NCI-H345 treated with DMSO at 0.1 percent for 48 hours (cell line): ENCODE data around the gene MT4.

Experiments used
- DNase-seq: peaks from one replicate; lab custom pipeline; 2025; ENCODE audit not compliant: unreplicated experiment; lab: John Stamatoyannopoulos, UW

The MT4 gene

DNA sequence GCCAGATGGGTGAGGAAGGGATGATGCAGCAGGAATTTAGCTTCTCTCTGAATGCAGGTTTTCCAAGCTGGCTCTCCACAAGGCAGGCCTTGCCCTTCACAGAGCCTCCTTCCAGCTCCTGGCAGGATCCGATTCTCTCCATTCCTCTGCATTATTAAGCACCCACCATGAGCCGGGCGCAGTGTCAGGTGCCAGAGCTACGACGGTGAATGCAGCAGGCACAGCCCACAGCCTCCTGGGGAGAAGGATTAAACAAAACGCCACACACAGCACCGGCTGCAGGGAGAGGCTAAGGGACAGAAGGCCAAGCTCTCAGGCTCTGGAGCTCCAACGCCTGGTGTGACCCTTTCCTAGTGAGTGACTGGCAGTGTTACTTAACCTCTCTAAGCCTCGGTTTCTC is 36.5 kb downstream of the MT4 start:
- no peak for DNase-seq

DNA sequence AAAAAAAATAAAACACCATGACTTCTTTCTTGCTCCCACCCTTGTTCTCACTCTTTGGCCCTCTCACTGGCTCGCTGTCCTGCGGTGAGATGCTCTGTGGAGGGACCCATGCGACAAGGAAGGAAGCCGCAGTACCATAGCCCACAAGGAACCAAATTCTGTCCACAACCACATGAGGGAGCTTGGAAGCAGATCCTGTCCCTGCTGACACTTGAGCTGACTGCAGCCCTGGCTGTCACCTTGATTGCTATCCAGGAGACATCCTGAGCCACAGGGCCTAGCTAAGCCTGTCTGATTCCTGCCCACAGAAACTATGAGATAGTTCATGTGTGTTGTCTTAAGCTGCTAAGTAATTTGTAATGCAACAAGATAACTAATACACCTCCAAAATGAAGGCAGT is 38.7 kb downstream of the MT4 start:
- no peak for DNase-seq

DNA sequence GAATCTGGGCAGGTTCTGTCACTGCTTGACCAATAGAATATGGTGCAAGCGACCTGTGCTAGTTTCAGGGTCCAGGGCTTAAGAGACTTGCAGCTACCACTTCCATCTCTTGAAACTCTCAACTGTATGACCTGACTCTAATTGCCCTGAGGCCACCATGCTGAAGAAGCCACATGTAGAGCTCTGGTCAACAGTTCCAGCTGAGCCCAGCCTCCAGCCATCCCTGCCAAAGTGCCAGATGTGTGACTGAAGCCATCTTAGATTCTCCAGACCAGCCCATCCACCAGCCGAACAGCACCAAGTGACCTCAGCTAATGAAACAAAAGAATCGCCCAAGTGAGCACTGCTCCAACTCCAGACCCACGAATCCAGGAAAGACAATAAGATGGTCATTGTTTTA is 40.1 kb downstream of the MT4 start:
- DNase-seq: no peak

DNA sequence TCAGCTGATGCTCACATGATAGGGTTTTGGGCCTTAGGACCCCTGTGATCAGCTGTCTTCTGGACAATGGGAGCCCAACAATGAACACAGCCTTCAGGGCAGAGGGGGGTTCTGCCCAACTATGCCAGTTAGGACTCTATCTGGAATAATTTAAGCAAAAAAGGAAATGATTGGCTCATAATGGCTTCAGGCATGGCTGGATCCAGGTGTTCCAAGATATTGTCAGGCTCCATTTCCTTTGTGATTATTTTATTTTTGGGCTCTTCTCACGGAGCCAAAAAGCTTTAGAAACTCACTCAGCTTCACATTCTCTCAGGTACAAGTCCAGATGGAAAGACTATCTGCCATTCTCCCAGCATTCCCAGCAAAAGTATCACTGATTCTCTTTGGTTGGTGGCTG is 40.6 kb downstream of the MT4 start:
- no peak for DNase-seq

DNA sequence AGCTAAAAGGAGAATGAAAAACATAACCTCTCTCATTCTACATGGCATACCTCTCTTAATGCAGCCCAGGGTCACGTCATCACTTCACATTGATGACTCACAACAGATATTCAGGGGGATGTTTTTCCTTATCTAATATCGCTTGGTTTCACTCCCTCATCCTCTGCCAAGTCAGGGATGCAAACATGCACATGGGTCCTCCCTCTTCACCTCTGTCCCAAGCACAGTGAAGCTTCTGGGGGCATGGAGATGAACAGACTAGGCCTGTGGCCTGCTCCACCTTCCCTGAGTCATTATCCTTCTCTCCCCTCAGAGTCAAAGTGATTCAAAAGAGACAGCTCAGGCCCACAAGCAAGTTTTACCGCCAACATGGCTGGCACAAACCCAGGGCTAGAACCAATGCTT is 41.2 kb downstream of the MT4 start:
- DNase-seq: no peak

DNA sequence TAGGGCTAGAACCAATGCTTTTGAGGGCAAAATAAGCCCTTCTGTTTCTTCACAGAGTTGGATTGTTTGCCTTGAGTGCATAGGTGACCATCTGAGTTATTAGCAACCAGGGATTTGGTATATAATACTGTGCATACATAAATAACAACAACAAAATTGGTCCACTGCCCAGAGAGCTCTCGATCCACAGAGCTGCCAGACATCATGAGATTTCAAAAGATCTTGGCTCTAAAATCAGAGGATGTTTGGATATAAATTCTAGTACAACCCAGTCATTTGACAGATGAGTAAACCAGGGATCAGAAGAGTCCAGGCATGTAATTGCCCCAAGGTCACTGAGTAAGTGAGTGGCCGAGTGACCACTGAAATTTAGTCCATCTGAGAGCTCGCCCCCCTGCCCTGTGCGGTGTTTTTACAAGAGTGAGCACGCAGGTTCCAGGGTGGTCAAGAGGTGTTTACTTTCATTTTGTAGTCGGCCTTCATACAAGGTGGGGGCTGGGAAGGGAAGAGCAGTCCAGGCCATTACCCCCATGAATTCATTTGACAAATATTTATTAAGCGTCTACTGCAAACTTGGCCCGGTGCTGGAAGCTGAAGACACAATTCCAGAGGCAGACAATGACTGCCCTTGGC is 41.7 kb downstream of the MT4 start:
- DNase-seq: no peak

DNA sequence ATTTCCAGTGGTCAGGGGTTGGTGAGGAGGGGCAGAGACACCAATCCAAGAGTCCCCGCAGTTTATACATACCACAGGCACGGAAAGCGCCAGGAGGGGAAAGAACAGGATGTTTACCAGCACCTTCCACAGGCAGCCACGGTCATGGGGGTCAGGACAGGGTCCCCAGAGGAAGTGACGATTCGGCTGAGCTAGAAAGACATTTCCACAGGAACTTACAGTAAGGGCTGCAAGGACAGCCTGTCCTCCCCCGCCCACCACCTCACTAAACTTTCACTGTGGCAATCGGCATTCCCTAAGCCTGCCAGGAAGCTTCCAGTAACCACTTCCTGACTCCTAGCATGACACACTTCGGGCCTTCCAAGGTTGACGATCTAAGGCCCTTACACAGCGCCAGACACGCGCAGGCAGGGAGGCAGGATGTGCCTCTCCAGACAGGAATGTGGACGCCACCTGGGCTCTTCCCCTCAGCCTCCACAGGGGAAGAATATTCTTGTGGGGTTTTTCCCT is 42.3 kb downstream of the MT4 start:
- DNase-seq: no peak

DNA sequence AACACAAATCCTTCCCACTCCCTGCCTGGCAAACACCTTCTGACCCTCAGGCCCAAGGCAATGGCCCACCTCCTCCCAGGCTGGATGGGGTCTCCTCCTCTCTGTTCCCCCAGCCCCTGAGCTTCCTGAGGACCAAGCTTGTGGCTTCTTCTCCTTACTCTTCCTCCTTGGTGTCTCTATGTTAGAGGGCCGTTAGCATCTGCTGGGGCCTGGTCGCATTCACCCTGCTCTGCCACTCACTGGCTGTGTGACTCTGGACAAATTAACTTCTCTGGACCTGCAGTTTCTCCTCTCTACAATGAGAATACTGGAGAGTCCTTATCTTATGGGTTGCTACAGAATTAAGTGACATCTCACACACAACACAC is 42.8 kb downstream of the MT4 start:
- DNase-seq: no peak

DNA sequence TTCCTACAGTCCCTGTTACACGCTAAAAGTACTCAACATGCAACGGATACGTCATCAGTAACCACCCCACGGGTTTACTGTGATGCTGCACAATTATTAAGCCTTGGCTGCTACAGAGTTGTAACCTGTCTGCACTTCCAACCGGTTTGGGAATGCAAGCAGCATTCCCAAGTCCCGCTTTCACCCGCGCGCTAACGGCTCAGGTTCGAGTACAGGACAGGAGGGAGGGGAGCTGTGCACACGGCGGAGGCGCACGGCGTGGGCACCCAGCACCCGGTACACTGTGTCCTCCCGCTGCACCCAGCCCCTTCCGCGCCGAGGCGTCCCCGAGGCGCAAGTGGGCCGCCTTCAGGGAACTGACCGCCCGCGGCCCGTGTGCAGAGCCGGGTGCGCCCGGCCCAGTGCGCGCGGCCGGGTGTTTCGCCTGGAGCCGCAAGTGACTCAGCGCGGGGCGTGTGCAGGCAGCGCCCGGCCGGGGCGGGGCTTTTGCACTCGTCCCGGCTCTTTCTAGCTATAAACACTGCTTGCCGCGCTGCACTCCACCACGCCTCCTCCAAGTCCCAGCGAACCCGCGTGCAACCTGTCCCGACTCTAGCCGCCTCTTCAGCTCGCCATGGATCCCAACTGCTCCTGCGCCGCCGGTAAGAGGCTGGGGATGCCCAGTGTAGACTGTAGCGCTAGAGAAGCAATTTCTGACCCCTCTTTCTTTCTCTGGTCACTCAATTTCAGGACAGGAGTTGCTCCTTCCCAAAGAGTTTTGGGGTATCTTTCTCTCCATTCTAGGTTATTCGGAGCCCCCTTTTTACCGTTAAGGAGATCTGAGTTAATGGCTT is 43.4 kb downstream of the MT4 start, which contains the start of gene MT2A:
Gene MT2A, plus strand, starts transcription at position 542 of the 833 bp plus-strand sequence. Its CDS starts 72 bp downstream, at position 614.
- peak; percentile 84 for DNase-seq

DNA sequence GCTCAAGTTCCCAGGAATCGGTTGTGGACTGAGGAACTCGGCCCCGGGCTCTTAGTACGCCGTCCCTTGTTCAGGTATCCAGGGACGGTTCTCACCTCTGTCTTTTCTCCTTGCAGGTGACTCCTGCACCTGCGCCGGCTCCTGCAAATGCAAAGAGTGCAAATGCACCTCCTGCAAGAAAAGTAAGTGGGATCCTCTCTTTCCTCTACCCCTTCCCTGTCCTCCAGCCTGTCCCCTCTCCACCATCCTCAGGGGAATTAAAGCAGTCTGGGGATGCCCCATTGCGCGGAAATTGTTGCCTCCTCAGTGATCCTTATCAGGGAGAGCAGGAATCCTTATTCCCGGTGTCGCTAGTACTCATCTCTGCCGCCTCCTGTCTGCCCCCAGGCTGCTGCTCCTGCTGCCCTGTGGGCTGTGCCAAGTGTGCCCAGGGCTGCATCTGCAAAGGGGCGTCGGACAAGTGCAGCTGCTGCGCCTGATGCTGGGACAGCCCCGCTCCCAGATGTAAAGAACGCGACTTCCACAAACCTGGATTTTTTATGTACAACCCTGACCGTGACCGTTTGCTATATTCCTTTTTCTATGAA is 44.1 kb downstream of the MT4 start:
- DNase-seq: no peak

DNA sequence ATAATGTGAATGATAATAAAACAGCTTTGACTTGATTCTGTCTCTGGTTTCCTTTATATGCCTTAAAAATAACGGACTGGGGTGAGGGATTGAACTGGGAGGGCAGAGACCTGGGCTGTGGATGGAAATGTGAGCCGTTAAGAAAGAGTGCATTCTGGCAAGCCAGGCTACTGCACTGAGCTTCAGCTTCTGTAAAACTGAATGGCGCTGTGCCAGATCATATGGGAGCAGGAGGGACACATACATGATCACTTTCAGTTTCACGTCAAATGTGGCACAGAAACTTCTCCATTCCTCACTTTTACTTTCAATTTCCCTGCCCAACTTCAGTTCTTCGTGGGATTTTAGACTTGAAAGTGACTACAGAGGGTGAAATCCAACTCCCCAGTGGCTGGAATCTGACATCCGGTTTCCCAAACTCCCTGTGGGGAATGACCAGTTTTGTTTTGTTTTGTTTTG is 44.6 kb downstream of the MT4 start:
- no peak for DNase-seq

DNA sequence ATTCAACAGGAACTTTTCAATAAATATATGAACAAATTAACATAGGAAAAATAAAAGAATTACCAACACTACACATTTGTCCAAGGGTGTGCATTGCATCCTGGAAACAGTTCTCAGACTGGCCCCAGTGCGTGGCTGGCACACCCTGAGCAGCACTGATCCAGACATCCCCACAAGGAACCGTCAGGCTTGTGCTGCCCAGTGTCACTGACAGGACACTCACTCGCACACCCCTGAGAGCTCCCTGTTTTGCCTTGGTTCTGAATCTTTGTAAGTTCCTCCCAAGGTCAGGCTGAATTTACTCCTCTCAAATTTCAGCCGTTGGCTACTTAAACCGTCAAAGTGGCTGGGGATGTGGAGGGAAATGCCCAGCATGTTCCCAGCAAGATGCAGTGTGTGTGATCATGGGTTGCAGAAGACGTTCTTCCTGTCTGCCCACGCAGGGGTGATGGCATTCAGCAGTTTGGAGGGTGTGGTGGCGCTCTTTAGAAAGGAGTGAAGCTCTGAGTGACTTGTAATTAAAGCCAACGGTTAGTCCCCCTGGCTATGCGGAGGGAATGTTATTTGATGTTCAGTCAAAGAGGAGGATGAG is 45.2 kb downstream of the MT4 start:
- DNase-seq: no peak

DNA sequence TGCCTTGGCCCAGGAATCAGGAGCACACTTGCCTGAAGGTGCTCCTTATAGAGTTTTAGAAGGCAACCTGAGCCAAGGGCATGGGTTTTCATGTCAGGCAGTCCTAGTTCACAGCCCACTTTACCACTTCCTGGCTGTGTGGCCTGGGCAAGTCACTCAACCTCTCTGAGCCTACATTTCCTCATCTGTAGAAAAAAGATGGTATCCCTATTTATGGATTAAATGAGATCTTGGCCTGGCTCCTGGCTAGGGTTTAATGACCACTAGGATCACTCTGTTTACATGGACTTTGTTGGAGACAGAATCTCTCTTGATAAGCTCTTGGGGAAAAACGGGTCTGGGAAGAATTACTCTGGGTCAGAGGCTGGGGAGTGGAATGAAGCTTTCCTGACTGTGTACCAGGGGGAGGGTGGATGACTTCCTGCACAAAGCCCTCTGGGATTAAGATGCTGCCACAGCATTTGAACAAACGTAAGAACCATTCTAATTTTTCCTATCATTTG is 45.8 kb downstream of the MT4 start:
- no peak for DNase-seq

DNA sequence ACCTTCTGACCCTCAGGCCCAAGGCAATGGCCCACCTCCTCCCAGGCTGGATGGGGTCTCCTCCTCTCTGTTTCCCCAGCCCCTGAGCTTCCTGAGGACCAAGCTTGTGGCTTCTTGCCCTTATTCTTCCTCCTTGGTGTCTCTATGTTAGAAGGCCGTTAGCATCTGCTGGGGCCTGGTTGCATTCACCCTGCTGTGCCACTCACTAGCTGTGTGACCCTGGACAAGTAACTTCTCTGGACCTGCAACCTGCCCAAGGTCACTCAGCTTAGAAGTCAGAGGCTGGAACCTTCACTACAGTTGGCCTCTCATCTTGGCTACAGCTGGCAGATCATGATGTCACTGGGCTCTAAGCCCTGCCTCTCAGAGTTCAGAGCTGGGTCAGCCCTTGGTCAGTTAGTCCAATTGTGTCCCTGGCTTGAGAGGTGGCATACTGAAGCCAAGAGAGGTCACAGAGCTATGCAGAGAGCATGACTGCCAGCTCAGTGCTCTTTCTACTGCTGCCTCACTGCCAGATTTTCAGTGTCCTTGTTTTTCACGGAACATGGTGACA is 46.5 kb downstream of the MT4 start:
- no peak for DNase-seq

DNA sequence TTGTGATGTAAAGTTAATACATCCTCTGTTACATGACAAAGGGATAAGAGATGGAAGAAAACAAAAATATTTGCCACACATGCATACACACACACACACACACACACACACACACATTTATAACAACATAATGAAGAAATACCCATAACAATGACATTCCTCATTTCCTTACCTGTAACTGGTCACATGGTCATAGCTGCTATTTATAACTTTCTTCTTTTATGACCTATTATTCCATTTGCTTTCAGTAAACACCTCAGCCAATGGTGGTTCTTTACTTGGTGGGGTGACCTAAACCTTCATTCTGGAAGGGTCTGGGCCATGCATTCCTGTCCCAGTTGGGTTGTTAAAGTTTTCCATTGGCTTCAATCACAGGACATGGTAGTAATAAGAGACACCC is 48.8 kb downstream of the MT4 start:
- no peak for DNase-seq

DNA sequence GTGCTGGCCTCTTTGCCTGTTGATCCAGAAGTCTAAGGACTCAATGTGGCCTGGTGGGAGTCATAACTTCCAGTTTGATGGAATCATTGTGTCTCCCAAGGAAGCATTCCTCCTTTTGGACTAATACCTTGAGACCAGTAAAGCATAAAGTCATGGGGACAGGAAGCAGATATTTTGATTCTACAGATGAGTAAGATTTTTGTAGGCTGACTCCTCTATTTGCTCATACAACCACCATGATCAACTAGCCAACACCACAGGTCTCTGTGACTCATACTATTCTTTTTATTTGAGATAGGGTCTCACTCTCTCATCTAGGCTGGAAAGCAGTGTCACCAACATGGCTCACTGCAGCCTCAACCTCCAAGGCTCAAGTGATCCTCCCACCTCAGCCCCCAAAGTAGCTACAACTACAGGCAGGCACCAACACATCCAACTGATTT is 49.7 kb downstream of the MT4 start:
- no peak for DNase-seq

DNA sequence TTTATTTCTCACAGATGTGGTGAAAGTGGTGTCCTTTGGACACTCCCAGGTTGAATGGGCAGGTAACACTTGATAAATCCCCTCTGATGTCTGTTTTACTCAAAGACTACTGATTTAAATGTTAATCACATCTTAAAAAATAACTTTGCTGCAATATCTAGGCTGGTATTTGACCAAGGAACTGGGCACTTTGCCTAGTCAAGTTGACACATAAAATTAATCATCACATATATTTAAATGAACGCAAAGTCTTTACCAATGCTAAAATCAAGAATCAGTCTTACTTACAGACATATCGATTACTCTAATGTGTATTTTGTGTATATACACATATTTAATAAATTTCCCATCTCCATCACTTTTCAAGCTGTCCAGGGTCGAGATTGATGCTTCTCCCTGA is 50.5 kb downstream of the MT4 start:
- DNase-seq: no peak

DNA sequence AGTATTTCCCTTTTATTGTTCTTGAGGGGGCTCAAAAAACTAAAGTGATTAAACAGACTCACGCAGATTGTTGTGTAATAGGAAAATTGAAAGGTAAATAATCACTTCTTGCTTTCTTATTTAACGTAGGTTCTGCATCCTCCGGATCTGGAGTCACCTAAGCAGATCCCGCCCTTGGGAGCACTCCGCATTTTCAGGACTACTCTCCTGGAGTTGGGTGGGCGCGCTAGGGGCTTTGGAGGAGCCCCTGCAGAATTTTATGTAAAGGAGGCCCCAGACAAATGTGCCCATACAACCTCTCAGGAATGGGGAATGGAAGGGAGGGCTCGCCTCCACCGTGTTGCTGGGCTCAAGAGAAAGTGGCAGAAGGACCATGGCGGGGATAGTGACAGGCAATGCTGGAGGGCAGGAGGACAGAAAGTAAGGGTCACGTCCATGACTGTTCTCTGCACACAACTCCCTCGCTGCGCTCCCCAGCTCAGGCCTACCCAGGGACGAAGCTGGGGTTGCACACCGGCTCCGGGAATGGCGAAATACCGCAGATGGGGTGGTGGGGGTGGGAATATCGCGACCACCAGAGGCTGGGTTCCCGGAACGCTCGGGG is 51.8 kb downstream of the MT4 start:
- DNase-seq: no peak

DNA sequence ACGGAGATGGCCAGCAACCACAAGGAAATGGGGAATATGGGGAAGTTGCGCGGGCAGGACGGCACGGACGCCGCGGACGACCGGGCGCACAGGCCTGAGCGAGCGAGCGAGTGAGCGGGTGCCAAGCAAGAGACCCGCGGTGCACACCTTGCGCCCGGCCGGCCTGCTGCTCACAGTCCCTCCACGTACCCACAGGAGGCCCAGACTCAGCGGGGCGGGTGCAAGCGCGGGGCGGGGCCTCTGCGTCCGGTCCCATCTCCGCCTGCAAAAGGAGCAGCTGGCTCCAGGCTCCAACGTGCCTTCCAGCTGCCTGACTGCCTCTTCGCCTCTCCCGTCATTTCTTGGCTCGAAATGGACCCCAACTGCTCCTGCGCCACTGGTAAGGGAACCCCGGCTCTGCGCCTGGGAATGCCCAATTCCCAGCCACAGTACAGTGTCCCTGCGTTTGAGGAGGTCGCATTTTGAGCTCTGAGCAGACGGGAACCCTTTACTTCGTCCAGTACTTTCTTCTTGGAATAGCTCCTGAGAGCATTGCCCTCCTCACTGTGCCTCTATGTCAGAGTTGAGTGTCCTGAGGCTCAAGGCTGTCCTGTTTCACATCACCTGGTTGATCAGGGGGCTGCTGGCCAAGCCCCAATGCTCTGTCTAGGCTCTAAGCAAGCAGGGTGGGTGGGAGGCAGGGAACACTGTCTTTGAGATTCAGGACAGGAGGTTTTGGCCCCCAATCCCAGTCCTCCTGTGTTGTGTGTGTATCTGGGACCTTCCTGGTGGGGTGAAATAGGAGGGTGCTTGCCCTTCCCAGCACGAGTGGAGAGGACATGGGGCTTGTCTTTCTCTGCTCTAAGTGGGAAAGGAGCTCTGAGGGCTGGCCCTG is 52.6 kb downstream of the MT4 start:
- DNase-seq: no peak

DNA sequence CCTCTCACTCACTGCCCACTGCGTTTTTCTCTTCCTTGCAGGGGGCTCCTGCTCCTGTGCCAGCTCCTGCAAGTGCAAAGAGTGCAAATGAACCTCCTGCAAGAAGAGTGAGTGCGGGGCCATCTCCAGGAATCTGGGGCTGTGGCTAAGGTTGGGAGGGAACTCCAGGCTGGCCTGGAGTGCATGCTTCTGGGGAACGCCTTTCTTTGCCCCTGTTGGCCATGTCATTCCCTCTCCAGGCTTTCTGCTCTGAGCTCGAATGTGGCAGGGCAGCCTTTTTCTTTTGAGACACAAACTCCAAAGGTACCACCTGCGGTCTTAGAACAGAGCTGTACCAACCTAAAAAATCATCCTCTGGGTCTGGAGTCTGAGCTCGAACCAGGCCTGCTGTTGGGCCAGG is 53.3 kb downstream of the MT4 start:
- DNase-seq: no peak
